Activated T-cell treated with anti-CD3 and anti-CD28 coated beads, Interleukin-2, amount 50 U/mL, for 48 hours (primary cell): ENCODE results near the gene TMEM131.
"Not testable (repeated sequence)": the region's sequence is repeated elsewhere in the genome, so short reads cannot be mapped to it uniquely, and the experiment has no call there.

ENCODE experiments used
- DNase-seq, 2 experiments: peaks; one replicate each; pipeline ENCODE4 v3.0.0-alpha.2; 2020

The TMEM131 gene

GRCh38 chr2:97717613-97717995 is 278.1 kb downstream of the TMEM131 start:
- peak in 1 of 2 experiments; percentile 33 for DNase-seq

GRCh38 chr2:97716695-97717612 is 278.8 kb downstream of the TMEM131 start:
- DNase-seq, result peak in 1 of 2 experiments; percentile 54

GRCh38 chr2:97715951-97716694 is 279.6 kb downstream of the TMEM131 start:
- no peak for DNase-seq

- DNase-seq, result no peak
Measured at GRCh38 chr2:97714950-97715652, 280.6 kb downstream of the TMEM131 start.

- DNase-seq, result peak; percentile 64 to 67
Measured at GRCh38 chr2:97714084-97714949, 281.4 kb downstream of the TMEM131 start.

GRCh38 chr2:97713296-97714083 is 282.3 kb downstream of the TMEM131 start, which contains the start of gene ZAP70:
Gene ZAP70 (plus strand): TSS chr2:97713576. CDS start chr2:97724037, 10,461 bp downstream.
- DNase-seq, result peak; percentile 74 to 79

GRCh38 chr2:97712693-97713295 is 283.0 kb downstream of the TMEM131 start:
- no peak for DNase-seq

GRCh38 chr2:97712175-97712574 is 283.6 kb downstream of the TMEM131 start:
- DNase-seq, result not testable (repeated sequence)

GRCh38 chr2:97711394-97711711 is 284.4 kb downstream of the TMEM131 start:
- no peak for DNase-seq

- no peak for DNase-seq
Measured at GRCh38 chr2:97708608-97709007, 287.1 kb downstream of the TMEM131 start.

GRCh38 chr2:97708048-97708380 is 287.7 kb downstream of the TMEM131 start:
- DNase-seq, result no peak

GRCh38 chr2:97707362-97708047 is 288.2 kb downstream of the TMEM131 start:
- DNase-seq, result peak; percentile 1 to 12

- DNase-seq, result peak; percentile 6 to 14
Measured at GRCh38 chr2:97706708-97707345, 288.9 kb downstream of the TMEM131 start.
